ENCODE results near the gene AOC2. TPM values are rescaled to one million over a fixed set of nuclear protein-coding genes. Genes with fewer than 3 reads are reported as not detected.

AOC2 gene
- total RNA-seq, 1 experiment from 2014 or later = 7.1 TPM

GRCh38 chr17:42878924-42879595 lies 34.7 kb downstream of the AOC2 start:
- Mint-ChIP-seq H3K27ac (no peak overlapping the region), H3K27me3 (ENCODE audit: low read depth) (peaks cover 60% of the 10 kb centered on the region), H3K4me3 (no peak overlapping the region), H3K36me3 (ENCODE audit: insufficient read depth in 1 of 3, low read depth in 3 of 3) (no peaks in the 10 kb centered on the region; a peak in 1 of 7 replicates), H3K9me3 (0 out of 5 replicates have a peak, but pooled peaks cover 0 to 3% of the 10 kb centered on the region in 2 experiments), H3K4me1 (peaks cover 27 to 31% of the 10 kb centered on the region in 2 experiments)
- no peak overlapping the region for H2BK15ac ChIP-seq (ENCODE audit: low read depth, low read length)
- no peak overlapping the region for H2BK5ac ChIP-seq (ENCODE audit: insufficient read length, low read length)
- no peaks in the 10 kb centered on the region for H3K79me2 ChIP-seq (ENCODE audit: insufficient read depth, low read length)
- no peak overlapping the region for H3K9ac ChIP-seq (ENCODE audit: extremely low read depth, insufficient read length, low read length)
- H2AK5ac ChIP-seq (ENCODE audit: insufficient read length, low read length) = no peak overlapping the region
- no peak overlapping the region for H3T11ph ChIP-seq (ENCODE audit: low read length)
- no peak for TF ChIP-seq CTCF (conservative IDR thresholded peaks at IDR 0.05)
- no peak overlapping the region for H2BK12ac ChIP-seq (ENCODE audit: insufficient read length, low read depth, low read length)
- no peak overlapping the region for H4K5ac ChIP-seq (ENCODE audit: insufficient read length, low read depth, low read length)
- H3K79me1 ChIP-seq (ENCODE audit: insufficient read depth, low read depth, low read length, poor library complexity, severe bottlenecking) = no peaks in the 10 kb centered on the region
- no CpG with 5 or more reads among the region's 8 CpGs for WGBS (ENCODE audit: extremely low coverage, insufficient read length, low lambda C conversion rate)
- no peaks in the 10 kb centered on the region for H3K27me3 ChIP-seq (ENCODE audit: insufficient read depth, low read length)
- H3K23me2 ChIP-seq (ENCODE audit: insufficient read length, low read depth, low read length, poor library complexity, severe bottlenecking) = no peaks in the 10 kb centered on the region
- H4K20me1 ChIP-seq (ENCODE audit: control insufficient read depth, insufficient read depth, insufficient read length) = no peaks in the 10 kb centered on the region
- H3K27ac ChIP-seq (ENCODE audit: insufficient read length, low read depth, low read length) = no peak overlapping the region
- no peak overlapping the region for H4K8ac ChIP-seq (replicated peaks; ENCODE audit: insufficient read length, low read depth, low read length)
- no peaks in the 10 kb centered on the region; the same call in 1 of the 2 replicates for H3K4me1 ChIP-seq (ENCODE audit: insufficient read depth, low read length)
- no peak overlapping the region for H3K56ac ChIP-seq (ENCODE audit: insufficient read length, low read depth, low read length)
- no peak overlapping the region for H4K91ac ChIP-seq (ENCODE audit: insufficient read length, low read depth, low read length)
- H2BK20ac ChIP-seq (ENCODE audit: low read depth, low read length, poor library complexity, severe bottlenecking) = no peak overlapping the region
- H3K4me2 ChIP-seq (ENCODE audit: insufficient read depth, insufficient read length, low read length) = no peak overlapping the region
- H3K18ac ChIP-seq (ENCODE audit: insufficient read length, low read depth, low read length) = no peak overlapping the region
- H2AFZ ChIP-seq (ENCODE audit: low read length) = no peak overlapping the region
- H3K14ac ChIP-seq (ENCODE audit: insufficient read depth, low read length) = no peak overlapping the region
- H3K9me3 ChIP-seq (ENCODE audit: control insufficient read depth, low read depth, low read length) = no peaks in the 10 kb centered on the region
- DNase-seq = no peak
- H3K4ac ChIP-seq (ENCODE audit: low read depth, low read length) = no peak overlapping the region
- H3K23ac ChIP-seq (ENCODE audit: insufficient read length, low read depth, low read length) = no peak overlapping the region
- H2BK120ac ChIP-seq (ENCODE audit: low read depth, low read length, poor library complexity, severe bottlenecking) = no peak overlapping the region

Measured in H9 (cell line).